ENCODE results near the gene LAMTOR4. TPM values are rescaled to one million over a fixed set of nuclear protein-coding genes. Genes with fewer than 3 reads are reported as not detected.

LAMTOR4 gene
- total RNA-seq, 1 donor from 2014 or later = 70.5 TPM

GRCh38 chr7:100169147-100169850 is 20.6 kb downstream of the LAMTOR4 start:
- peaks cover 9% of the 10 kb centered on the region for H3K36me3 Mint-ChIP-seq
- H3F3A ChIP-seq (ENCODE audit: low read depth) = peaks cover 44% of the 10 kb centered on the region
- no peaks in the 10 kb centered on the region for H3K36me3 ChIP-seq
- no peak overlapping the region for H2AFZ ChIP-seq (replicated peaks)
- peaks cover 41% of the 10 kb centered on the region for H3K27me3 ChIP-seq
- no peak overlapping the region for H3K4me2 ChIP-seq
- H3K27me3 Mint-ChIP-seq (ENCODE audit: insufficient read depth, low read depth) = peaks cover 19% of the 10 kb centered on the region
- H3K4me1 Mint-ChIP-seq = peaks cover 47% of the 10 kb centered on the region
- peaks cover 36% of the 10 kb centered on the region for H3K4me1 ChIP-seq
- no peaks in the 10 kb centered on the region for H3K79me2 ChIP-seq (ENCODE audit: low read depth)
- TF ChIP-seq EZH2phosphoT487 (IDR thresholded peaks at IDR 0.05) = no peak
- TF ChIP-seq, protein P1, sequence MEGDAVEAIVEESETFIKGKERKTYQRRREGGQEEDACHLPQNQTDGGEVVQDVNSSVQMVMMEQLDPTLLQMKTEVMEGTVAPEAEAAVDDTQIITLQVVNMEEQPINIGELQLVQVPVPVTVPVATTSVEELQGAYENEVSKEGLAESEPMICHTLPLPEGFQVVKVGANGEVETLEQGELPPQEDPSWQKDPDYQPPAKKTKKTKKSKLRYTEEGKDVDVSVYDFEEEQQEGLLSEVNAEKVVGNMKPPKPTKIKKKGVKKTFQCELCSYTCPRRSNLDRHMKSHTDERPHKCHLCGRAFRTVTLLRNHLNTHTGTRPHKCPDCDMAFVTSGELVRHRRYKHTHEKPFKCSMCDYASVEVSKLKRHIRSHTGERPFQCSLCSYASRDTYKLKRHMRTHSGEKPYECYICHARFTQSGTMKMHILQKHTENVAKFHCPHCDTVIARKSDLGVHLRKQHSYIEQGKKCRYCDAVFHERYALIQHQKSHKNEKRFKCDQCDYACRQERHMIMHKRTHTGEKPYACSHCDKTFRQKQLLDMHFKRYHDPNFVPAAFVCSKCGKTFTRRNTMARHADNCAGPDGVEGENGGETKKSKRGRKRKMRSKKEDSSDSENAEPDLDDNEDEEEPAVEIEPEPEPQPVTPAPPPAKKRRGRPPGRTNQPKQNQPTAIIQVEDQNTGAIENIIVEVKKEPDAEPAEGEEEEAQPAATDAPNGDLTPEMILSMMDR (IDR thresholded peaks at IDR 0.05) = no peak
- TF ChIP-seq EZH2 (IDR thresholded peaks at IDR 0.05) = no peak
- DNase-seq (ENCODE audit: low spot score) = no peak
- no peak overlapping the region for H3K9ac ChIP-seq
- H3K4me3 ChIP-seq = no peak overlapping the region
- H3K4me3 Mint-ChIP-seq = peak overlapping the region; percentile 80
- peak overlapping the region; percentile 35 for H3K27ac Mint-ChIP-seq
- H3K9me3 Mint-ChIP-seq = no peaks in the 10 kb centered on the region
- no peaks in the 10 kb centered on the region for H3K9me3 ChIP-seq (ENCODE audit: low read depth)
- peaks cover 44% of the 10 kb centered on the region for H4K20me1 ChIP-seq (ENCODE audit: low read depth)
- no peak overlapping the region for H3K27ac ChIP-seq

DNA sequence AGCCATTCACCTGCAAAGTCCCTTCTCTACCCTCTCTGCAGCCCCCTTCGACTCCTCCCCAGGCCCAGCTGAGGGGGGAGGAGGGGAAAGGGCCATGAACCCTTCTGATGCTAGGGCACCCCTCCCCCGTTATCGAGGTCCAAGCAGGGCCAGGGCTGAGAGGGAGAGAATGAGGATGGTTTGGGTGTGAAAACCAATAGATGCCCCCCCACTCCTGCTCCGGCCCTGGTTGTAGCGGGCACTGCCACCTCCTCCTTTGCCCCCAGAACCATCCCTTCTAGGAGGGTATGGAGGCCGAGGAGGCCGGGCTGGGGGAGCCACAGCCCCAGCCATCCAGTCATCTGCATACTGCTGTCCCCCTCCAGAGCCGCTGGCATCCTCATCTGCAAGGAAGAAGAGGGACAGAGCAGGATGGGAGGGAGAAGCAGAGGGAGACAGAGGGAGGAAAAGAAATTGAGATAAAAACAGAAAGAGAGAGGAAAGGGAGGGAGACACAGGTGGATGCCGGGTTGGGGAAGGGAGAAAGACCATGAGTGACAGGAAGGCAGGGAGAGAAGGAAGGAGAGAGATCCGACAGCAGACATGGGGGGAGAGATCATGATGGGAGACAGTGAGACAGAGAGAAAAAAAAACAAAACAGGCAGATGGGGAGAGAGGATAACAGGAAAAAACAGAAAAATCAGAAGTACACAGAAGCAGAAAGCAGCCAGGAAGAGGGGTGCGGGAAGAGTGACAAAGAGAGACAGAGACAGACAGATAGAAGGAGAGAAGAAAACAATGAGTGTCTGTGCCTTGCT is 21.6 kb downstream of the LAMTOR4 start:
- no peak for DNase-seq (ENCODE audit: low spot score)

GRCh38 chr7:100171087-100171681 is 22.5 kb downstream of the LAMTOR4 start:
- Mint-ChIP-seq H3K27ac (no peak overlapping the region), H3K4me1 (peaks cover 57% of the 10 kb centered on the region), H3K9me3 (no peaks in the 10 kb centered on the region), H3K36me3 (peaks cover 18% of the 10 kb centered on the region), H3K27me3 (ENCODE audit: insufficient read depth, low read depth) (peaks cover 17% of the 10 kb centered on the region), H3K4me3 (no peak overlapping the region)
- Histone ChIP-seq H3K79me2 (ENCODE audit: low read depth) (peaks cover 2% of the 10 kb centered on the region), H3K27ac (no peak overlapping the region), H3K9ac (no peak overlapping the region), H4K20me1 (ENCODE audit: low read depth) (peaks cover 62% of the 10 kb centered on the region), H2AFZ (replicated peaks) (peak overlapping the region; percentile 45), H3K4me1 (peaks cover 38% of the 10 kb centered on the region), H3K4me3 (peak overlapping the region; percentile 55), H3K4me2 (peak overlapping the region; percentile 89), H3K9me3 (ENCODE audit: low read depth) (no peaks in the 10 kb centered on the region), H3K36me3 (no peaks in the 10 kb centered on the region), H3K27me3 (peaks cover 38% of the 10 kb centered on the region), H3F3A (ENCODE audit: low read depth) (peaks cover 44% of the 10 kb centered on the region)
- TF ChIP-seq EZH2phosphoT487 (IDR thresholded peaks at IDR 0.05) (no peak), EZH2 (IDR thresholded peaks at IDR 0.05) (no peak)
- TF ChIP-seq, protein P1 (IDR thresholded peaks at IDR 0.05) = no peak
- peak; percentile 84 for DNase-seq (ENCODE audit: low spot score)

More for the DNA sequence above, 21.6 kb downstream of the LAMTOR4 start:
- peak overlapping the region; percentile 55 for H3K4me3 ChIP-seq
- H3K36me3 ChIP-seq = no peaks in the 10 kb centered on the region
- no peak overlapping the region for H3K9ac ChIP-seq
- peaks cover 16% of the 10 kb centered on the region for H3K36me3 Mint-ChIP-seq
- peaks cover 54% of the 10 kb centered on the region for H4K20me1 ChIP-seq (ENCODE audit: low read depth)
- TF ChIP-seq, protein P1 (IDR thresholded peaks at IDR 0.05) = no peak
- TF ChIP-seq EZH2 (IDR thresholded peaks at IDR 0.05) = no peak
- H2AFZ ChIP-seq (replicated peaks) = no peak overlapping the region
- H3F3A ChIP-seq (ENCODE audit: low read depth) = peaks cover 44% of the 10 kb centered on the region
- peaks cover 54% of the 10 kb centered on the region for H3K4me1 Mint-ChIP-seq
- peaks cover 21% of the 10 kb centered on the region for H3K27me3 Mint-ChIP-seq (ENCODE audit: insufficient read depth, low read depth)
- peak overlapping the region; percentile 89 for H3K4me2 ChIP-seq
- no peaks in the 10 kb centered on the region for H3K9me3 Mint-ChIP-seq
- peak overlapping the region; percentile 8 for H3K27ac Mint-ChIP-seq
- H3K79me2 ChIP-seq (ENCODE audit: low read depth) = no peaks in the 10 kb centered on the region
- peaks cover 41% of the 10 kb centered on the region for H3K27me3 ChIP-seq
- peaks cover 36% of the 10 kb centered on the region for H3K4me1 ChIP-seq
- no peak overlapping the region for H3K27ac ChIP-seq
- peak overlapping the region; percentile 68 for H3K4me3 Mint-ChIP-seq
- no peaks in the 10 kb centered on the region for H3K9me3 ChIP-seq (ENCODE audit: low read depth)

Measured in neural progenitor cell (in vitro differentiated cells).